ENCODE data around the gene CYFIP1. TPM values are rescaled to one million over a fixed set of nuclear protein-coding genes. Genes with fewer than 3 reads are reported as not detected.
A peak's percentile ranks its signal among the peaks of the same experiment; 100 is the strongest.
"Not testable (repeated sequence)": the region's sequence is repeated elsewhere in the genome, so short reads cannot be mapped to it uniquely, and the experiment has no call there.

Gene CYFIP1
- total RNA-seq, 2 experiments from 2014 or later = 31.1 to 32.8 TPM

- Mint-ChIP-seq H3K4me1 (no peaks in the 10 kb centered on the region), H3K9me3 (ENCODE audit: low read depth) (no peaks in the 10 kb centered on the region), H3K36me3 (ENCODE audit: low read depth) (peaks cover 6% of the 10 kb centered on the region), H3K27ac (no peak overlapping the region), H3K27me3 (no peaks in the 10 kb centered on the region), H3K4me3 (no peak overlapping the region)
- DNase-seq (no peak), ATAC-seq (no peak)
- ChIA-PET POLR2A (no interaction called here), CTCF (interaction anchor here (0.8 to 1.0 kb wide), 2 partner anchors 8 to 21 kb away, joined by 3 read pairs; no protein-coding TSS in a partner anchor)
- intact Hi-C loops (cut with DNase I, micrococcal nuclease) = no loop called here
Observed at GRCh38 chr15:22988811-22989210, 8.6 kb upstream of the CYFIP1 start.

GRCh38 chr15:22981931-22982330 is 1.8 kb upstream of the CYFIP1 start:
- H3K36me3 Mint-ChIP-seq (ENCODE audit: low read depth); H3K4me1 Mint-ChIP-seq; H3K27ac Mint-ChIP-seq; H3K4me3 Mint-ChIP-seq; CTCF ChIA-PET; DNase-seq; POLR2A ChIA-PET; ATAC-seq; H3K27me3 Mint-ChIP-seq; H3K9me3 Mint-ChIP-seq (ENCODE audit: low read depth): not testable (repeated sequence)
- intact Hi-C loops (cut with DNase I, micrococcal nuclease) = loop anchor here (5.0 kb wide), 2 partner anchors 55 to 195 kb away; partner anchors contain the start of genes NIPA1 (in 1 of the 2) and TUBGCP5 (in 1 of the 2)

DNA sequence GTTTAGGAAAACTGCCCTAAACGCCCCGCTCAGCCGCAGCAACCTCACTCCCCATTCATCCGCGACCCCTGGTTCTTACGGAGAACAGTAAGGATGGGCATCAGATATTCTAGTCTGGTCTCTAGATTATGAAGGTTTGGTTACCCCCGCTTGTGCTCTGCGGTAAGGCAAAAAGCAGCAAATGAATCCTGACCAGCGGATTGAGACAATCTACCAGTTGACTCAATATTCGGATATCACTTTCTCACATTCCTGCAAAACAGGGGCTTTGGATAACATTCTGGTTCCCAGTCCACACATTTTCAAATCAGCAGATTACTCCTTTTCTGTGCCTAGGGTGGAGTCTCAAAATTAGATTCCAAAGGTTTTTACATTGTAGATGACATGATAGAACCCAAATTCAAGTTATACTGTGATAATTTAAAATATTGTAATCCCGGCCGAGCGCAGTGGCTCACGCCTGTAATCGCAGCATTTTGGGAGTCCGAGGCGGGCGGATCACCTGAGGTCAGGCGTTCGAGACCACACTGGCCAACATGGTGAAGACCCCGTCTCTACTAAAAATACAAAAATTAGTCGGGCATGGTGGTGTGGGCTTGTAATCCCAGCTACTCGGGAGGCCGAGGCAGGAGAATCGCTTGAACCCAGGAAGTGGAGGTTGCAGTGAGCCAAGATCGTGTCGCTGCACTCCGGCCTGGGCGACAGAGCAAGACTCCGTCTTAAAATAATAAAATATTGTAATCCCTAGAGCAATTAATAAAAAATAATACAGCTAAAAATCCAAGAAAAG is 1.1 kb upstream of the CYFIP1 start:
- Mint-ChIP-seq H3K36me3 (ENCODE audit: low read depth) (no peaks in the 10 kb centered on the region), H3K27me3 (peaks cover 9% of the 10 kb centered on the region), H3K4me3 (peak overlapping the region; percentile 53), H3K27ac (no peak overlapping the region), H3K9me3 (ENCODE audit: low read depth) (no peaks in the 10 kb centered on the region), H3K4me1 (peaks cover 8% of the 10 kb centered on the region)
- intact Hi-C loops (cut with DNase I, micrococcal nuclease) = loop anchor here (5.0 kb wide), 2 partner anchors 56 to 194 kb away; partner anchors contain the start of genes NIPA1 (in 1 of the 2) and TUBGCP5 (in 1 of the 2)
- ATAC-seq = no peak
- no peak for DNase-seq
- ChIA-PET POLR2A (no interaction called here), CTCF (interaction anchor here (0.9 kb wide), 1 partner anchor 8 kb away, joined by 3 read pairs; no protein-coding TSS in a partner anchor)

DNA sequence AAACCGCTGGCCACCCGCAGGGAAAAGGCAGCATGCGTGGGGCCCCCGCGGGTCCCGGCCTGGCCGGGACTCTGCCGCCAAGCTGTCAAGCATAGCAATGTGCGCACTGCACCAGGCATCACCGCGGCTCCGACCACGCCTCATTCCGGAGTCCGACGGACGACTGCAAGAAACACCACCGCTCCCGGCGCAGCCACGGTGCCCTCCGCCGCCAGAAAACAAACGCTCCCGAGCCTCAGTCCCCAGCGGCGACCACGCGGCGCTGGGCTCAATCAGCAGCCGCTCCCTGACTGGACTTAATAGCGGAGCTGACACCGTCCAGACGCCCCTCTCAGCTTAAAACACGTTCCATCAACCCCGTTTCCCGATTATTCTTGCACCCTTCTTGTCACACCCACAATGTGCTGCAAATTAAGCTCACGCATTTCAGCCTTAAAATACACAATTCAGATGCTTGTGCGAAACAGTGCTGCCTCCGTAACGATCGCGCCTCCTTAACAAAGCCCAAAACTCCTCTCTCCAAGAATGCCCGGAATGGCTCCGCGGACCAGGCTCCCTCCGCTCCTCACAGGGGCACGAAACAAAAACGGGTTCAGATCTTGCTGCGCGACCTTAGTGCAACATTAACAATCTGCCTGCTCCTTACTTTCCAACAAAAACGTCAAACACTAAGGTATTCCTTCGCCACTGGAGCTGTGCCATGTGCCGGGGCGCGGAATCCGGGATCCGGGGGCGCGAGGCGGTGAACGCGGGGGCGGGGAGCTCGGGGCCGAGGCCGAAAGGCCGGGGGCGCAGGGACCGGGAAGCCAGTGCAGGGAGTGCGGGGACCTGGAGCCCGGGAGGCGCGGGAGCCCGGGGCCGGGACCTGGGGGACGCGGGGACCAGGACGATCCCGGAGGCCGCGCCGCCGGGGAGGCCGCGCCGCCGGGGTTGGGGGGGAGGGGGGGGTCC is 655 bp downstream of the CYFIP1 start:
- ChIA-PET POLR2A (interaction anchor here (0.6 kb wide), 1 partner anchor 60 kb away, joined by 3 read pairs; the partner anchor contains the start of gene TUBGCP5), CTCF (interaction anchor here (1.0 kb wide), 1 partner anchor 60 kb away, joined by 3 read pairs; the partner anchor contains the start of gene TUBGCP5)
- Mint-ChIP-seq H3K4me1 (peaks cover 8% of the 10 kb centered on the region), H3K27ac (peak overlapping the region; percentile 59), H3K9me3 (ENCODE audit: low read depth) (no peaks in the 10 kb centered on the region), H3K36me3 (ENCODE audit: low read depth) (no peaks in the 10 kb centered on the region), H3K27me3 (peaks cover 9% of the 10 kb centered on the region), H3K4me3 (peak overlapping the region; percentile 84)
- peak; percentile 78 for ATAC-seq
- DNase-seq = peak; percentile 68
- intact Hi-C loops (cut with DNase I, micrococcal nuclease) = loop anchor here (1.0 to 10.0 kb wide), 4 partner anchors 58 to 192 kb away; partner anchors contain the start of genes TUBGCP5 (in 2 of the 2) and NIPA1 (in 1 of the 2)

DNA sequence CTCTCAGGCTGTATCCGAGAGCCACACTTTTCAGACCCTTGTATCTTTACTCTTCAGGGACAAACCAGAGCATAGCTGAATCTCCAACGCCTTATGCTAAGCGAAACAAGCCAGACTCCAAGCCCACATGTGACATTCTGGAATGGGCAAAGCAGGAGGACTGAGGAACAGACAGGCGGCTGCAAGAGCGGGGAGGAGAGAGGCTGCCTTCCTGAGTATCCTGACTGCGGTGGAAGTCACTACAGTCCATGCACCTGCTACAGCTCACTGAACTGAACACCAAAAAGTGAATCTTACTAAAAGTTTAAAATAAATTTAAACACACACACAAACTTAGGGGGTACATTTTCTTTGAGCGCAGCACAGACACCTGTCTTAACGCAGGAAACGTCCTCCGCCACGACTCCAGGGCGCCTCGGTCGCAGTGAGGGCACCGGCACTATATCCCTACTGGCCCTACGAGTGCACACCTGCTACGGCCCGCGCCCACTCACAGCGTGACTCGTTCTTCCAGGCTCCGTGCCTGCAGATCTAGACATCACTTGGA is 1.4 kb downstream of the CYFIP1 start:
- DNase-seq = no peak
- POLR2A ChIA-PET = no interaction called here
- H3K4me3 Mint-ChIP-seq = peak overlapping the region; percentile 84
- H3K27me3 Mint-ChIP-seq = peaks cover 9% of the 10 kb centered on the region
- peaks cover 8% of the 10 kb centered on the region for H3K4me1 Mint-ChIP-seq
- CTCF ChIA-PET = no interaction called here
- no peaks in the 10 kb centered on the region for H3K36me3 Mint-ChIP-seq (ENCODE audit: low read depth)
- peak; percentile 56 for ATAC-seq
- no peak overlapping the region for H3K27ac Mint-ChIP-seq
- no peaks in the 10 kb centered on the region for H3K9me3 Mint-ChIP-seq (ENCODE audit: low read depth)
- intact Hi-C loops (cut with DNase I, micrococcal nuclease) = loop anchor here (1.0 to 10.0 kb wide), 2 partner anchors 61 to 94 kb away; partner anchors contain the start of gene TUBGCP5 (in 1 of the 2)

- DNase-seq = no peak
- H3K4me3 Mint-ChIP-seq = no peak overlapping the region
- CTCF ChIA-PET = interaction anchor here (1.2 kb wide), 1 partner anchor 10 kb away, joined by 3 read pairs; no protein-coding TSS in a partner anchor
- no peak overlapping the region for H3K27ac Mint-ChIP-seq
- intact Hi-C loops (cut with DNase I, micrococcal nuclease) = loop anchor here in 1 of 2 experiments (10.0 kb wide), 1 partner anchor 90 kb away; no protein-coding TSS in a partner anchor
- POLR2A ChIA-PET = no interaction called here
- H3K9me3 Mint-ChIP-seq (ENCODE audit: low read depth) = no peaks in the 10 kb centered on the region
- no peak for ATAC-seq
- peaks cover 8% of the 10 kb centered on the region for H3K4me1 Mint-ChIP-seq
- peaks cover 8% of the 10 kb centered on the region for H3K27me3 Mint-ChIP-seq
- H3K36me3 Mint-ChIP-seq (ENCODE audit: low read depth) = no peaks in the 10 kb centered on the region
Observed at GRCh38 chr15:22974745-22975144, 5.4 kb downstream of the CYFIP1 start.

GRCh38 chr15:22973987-22974386 is 6.2 kb downstream of the CYFIP1 start:
- Mint-ChIP-seq H3K4me3 (no peak overlapping the region), H3K36me3 (ENCODE audit: low read depth) (no peaks in the 10 kb centered on the region), H3K4me1 (peaks cover 5% of the 10 kb centered on the region), H3K9me3 (ENCODE audit: low read depth) (peaks cover 2% of the 10 kb centered on the region), H3K27ac (no peak overlapping the region), H3K27me3 (peaks cover 4% of the 10 kb centered on the region)
- ChIA-PET CTCF (no interaction called here), POLR2A (no interaction called here)
- intact Hi-C loops (cut with DNase I, micrococcal nuclease) = loop anchor here in 1 of 2 experiments (10.0 kb wide), 1 partner anchor 89 kb away; no protein-coding TSS in a partner anchor
- no peak for DNase-seq
- ATAC-seq = no peak

GRCh38 chr15:22973286-22973685 is 6.9 kb downstream of the CYFIP1 start:
- intact Hi-C loops (cut with DNase I, micrococcal nuclease) = loop anchor here in 1 of 2 experiments (10.0 kb wide), 1 partner anchor 88 kb away; no protein-coding TSS in a partner anchor

GRCh38 chr15:22969489-22969888 is 10.7 kb downstream of the CYFIP1 start:
- H3K4me1 Mint-ChIP-seq = no peaks in the 10 kb centered on the region
- DNase-seq (no peak), ATAC-seq (no peak)
- H3K4me3 Mint-ChIP-seq = no peak overlapping the region
- ChIA-PET POLR2A (no interaction called here), CTCF (no interaction called here)
- intact Hi-C loops (cut with DNase I, micrococcal nuclease) = no loop called here
- no peak overlapping the region for H3K27ac Mint-ChIP-seq
- no peaks in the 10 kb centered on the region for H3K27me3 Mint-ChIP-seq
- peaks cover 2% of the 10 kb centered on the region for H3K9me3 Mint-ChIP-seq (ENCODE audit: low read depth)
- H3K36me3 Mint-ChIP-seq (ENCODE audit: low read depth) = no peaks in the 10 kb centered on the region

More at GRCh38 chr15:22973286-22973685, 6.9 kb downstream of the CYFIP1 start:
- Mint-ChIP-seq H3K9me3 (ENCODE audit: low read depth) (peaks cover 2% of the 10 kb centered on the region), H3K27ac (no peak overlapping the region), H3K27me3 (no peaks in the 10 kb centered on the region), H3K4me1 (peaks cover under 1% of the 10 kb centered on the region), H3K36me3 (ENCODE audit: low read depth) (no peaks in the 10 kb centered on the region), H3K4me3 (no peak overlapping the region)
- ChIA-PET CTCF (no interaction called here), POLR2A (no interaction called here)
- ATAC-seq = no peak
- no peak for DNase-seq

DNA sequence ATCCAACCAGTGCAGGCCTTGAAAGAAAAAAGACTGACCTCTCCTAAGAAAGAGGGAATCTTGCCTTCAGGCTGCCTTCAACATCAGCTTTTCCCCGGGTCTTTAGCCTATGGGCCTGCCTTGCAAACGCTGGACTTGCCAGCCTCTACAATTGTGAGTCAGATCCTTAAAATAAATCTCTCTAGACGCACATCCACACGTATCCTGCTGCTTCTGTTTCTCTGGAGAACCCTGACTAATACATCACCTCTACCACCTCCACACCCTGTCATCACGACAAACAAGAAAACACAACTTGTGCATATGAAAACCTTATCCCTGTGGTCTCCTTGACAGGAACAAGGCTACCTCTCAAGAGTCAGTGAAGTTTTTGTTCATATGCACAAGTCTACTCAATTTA is 11.8 kb downstream of the CYFIP1 start:
- Mint-ChIP-seq H3K36me3 (ENCODE audit: low read depth) (no peaks in the 10 kb centered on the region), H3K27me3 (no peaks in the 10 kb centered on the region), H3K9me3 (ENCODE audit: low read depth) (peaks cover 2% of the 10 kb centered on the region), H3K4me3 (no peak overlapping the region), H3K27ac (no peak overlapping the region), H3K4me1 (no peaks in the 10 kb centered on the region)
- DNase-seq = no peak
- intact Hi-C loops (cut with DNase I, micrococcal nuclease) = no loop called here
- no peak for ATAC-seq
- CTCF ChIA-PET = interaction anchor here (0.9 kb wide), 1 partner anchor 21 kb away, joined by 3 read pairs; no protein-coding TSS in a partner anchor
- POLR2A ChIA-PET = no interaction called here

Measured in activated CD4-positive, alpha-beta T cell treated with anti-CD3 and anti-CD28 coated beads for 36 hours (primary cell).